GM19328 (cell line): ENCODE data around the gene TACR1.

Experiments used
- ATAC-seq: cut with Tn5 transposase; IDR thresholded peaks from one replicate; pipeline ENCODE4 v1.9.1; 2021; ENCODE audit warnings: mild to moderate bottlenecking, moderate library complexity; ENCODE audit not compliant: unreplicated experiment

The TACR1 gene

DNA sequence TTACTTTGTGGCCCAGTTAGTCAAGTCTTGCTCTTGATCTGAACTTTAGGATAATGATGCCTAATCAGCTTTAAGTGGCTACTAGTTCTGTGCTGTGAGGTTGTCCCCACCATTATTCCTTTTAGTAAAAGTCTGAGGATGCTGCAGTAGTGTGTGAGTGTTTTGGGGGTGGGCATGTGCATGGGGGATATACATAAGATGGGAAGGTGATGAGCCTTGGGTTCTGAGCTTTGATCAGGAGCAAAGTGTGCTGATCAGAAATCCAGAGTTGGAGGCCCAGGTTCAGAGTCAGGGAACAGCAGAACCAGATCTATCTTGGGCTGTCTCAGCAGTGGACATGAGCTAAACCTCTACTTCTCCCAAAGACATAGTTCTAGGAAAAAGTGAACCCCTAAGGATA is 174.1 kb downstream of the TACR1 start:
- ATAC-seq = no peak

DNA sequence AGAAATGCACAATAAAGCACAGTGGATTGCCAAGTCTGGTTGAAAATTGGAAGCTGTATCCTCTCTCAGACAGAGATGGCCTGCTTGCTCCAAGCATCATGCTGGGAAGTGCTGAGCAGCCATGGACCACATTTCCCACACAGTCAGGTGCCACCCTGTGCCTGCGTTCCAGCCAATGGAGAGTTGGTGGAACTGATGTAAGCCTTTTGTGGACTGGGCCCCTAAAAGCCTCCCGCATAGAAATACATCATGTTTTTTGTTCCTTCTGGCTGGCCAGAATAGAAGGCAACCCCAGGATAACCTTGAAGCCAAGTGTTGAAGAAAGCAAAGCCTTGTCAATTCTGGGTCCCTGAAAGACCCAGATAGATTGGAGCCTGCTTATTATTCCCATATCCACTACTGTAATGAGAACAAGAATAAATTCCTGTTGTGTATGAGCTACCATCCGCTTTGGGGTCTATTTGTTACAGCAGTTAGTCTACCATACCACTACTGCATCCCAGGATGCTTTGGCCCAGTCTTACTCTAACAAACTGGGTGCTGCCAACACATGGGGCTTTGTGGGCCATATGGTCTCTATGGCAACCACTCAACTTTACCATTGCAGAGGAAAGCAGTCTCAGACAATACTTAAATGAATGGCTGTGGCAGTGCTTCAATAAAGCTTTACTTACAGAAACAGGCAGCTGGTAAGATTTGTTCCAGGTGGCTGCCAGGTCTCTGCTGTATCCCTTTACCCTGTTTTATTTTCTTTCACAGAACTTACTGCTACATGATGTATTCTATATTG is 175.5 kb downstream of the TACR1 start:
- ATAC-seq = no peak

DNA sequence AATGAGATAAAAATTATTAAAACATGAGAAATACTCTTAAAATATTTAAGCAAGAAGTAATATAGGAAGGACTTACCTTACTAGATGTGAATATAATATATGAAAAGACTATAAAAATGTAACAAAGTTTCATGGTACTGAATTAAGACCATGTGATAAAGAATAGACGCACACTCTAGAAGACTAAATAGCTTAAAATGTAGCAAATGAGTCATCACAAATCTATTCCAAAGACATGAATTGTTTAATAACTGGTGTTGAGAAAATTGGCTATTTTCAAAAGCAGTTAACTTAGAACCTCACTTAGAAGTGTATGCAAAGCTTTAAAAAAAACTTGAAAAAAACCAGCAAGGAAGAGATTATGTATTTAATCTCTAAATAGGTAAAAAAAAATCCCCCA is 176.8 kb downstream of the TACR1 start:
- no peak for ATAC-seq

DNA sequence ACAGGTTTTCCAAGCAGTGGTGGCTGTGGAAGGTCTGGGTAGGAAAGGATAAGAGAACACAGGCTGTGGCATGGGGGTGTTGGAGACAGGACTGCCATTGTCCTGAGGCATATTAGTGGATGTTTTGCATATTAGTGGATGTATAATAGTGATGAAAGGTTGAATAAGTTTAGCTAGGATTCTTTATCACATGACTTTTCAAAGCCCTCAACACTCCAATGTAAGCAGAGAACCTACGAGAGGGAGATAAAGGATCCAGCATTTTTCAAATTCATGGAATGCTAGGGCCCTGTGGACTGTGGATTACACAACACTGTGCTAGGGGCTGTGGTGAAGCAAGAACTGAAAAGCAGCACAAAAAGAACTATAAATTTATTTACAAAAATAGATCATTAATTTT is 177.6 kb downstream of the TACR1 start:
- ATAC-seq = no peak

- ATAC-seq = no peak
These were observed 178.8 kb downstream of the TACR1 start for GRCh38 chr2:75020476-75020875.

- ATAC-seq = no peak
These were observed 179.5 kb downstream of the TACR1 start for GRCh38 chr2:75019790-75020189.

DNA sequence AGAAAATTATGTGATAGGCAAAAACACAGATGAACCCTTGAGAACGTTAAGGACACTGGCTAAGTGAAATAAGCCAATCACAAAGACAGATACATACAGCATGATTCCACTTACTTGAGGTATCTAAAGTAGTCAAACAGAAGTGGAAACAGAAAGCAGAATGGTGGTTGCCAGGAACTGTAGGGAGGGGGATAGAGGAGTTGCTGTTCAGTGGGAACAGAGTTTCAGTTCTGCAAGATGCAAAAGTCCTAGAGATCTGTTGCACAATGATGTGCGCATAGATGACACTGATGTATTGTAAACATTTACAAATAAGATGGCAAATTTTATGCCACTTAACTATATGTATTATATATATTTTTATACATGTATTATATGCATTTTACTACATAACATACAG is 181.2 kb downstream of the TACR1 start:
- no peak for ATAC-seq

DNA sequence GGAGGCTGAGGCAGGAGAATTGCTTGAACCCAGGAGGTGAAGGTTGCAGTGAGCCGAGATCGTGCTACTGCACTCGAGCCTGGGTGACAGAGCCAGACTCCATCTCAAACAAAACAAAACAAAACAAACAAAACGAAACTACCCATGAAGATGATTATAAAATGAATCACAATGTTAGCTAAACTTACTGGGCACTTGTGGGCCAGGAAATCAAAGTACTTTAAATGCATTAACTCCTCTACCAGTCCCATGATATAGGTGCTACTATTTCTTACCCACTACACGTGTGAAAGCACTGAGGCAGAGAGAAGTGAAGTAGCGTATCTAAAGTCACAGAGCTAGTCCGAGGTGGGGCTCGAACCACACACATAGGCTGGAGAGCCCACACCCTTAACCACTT is 187.2 kb downstream of the TACR1 start:
- ATAC-seq = no peak

- ATAC-seq = no peak
These were observed 188.7 kb downstream of the TACR1 start for GRCh38 chr2:75010571-75010970.

- ATAC-seq = no peak
These were observed 191.5 kb downstream of the TACR1 start for GRCh38 chr2:75007819-75008218.

DNA sequence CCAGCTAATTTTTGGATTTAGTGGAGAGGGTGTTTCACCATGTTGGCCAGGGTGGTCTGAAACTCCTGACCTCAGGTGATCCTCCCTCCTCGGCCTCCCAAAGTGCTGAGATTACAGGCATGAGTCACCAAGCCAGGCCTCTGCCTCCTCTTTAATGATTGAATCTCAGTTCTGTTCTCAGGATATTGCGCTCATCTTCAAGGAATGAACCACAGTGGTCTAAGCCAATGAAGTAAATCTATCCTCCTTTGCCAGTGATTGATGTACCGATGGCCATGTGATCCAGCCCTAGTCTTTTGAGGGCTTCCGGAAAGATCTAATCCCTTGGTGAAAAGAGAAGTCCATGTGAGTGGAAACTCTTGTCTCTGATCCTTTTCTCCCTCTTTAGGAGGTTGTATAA is 192.3 kb downstream of the TACR1 start:
- ATAC-seq = no peak

- no peak for ATAC-seq
These were observed 193.3 kb downstream of the TACR1 start for GRCh38 chr2:75006041-75006440.

DNA sequence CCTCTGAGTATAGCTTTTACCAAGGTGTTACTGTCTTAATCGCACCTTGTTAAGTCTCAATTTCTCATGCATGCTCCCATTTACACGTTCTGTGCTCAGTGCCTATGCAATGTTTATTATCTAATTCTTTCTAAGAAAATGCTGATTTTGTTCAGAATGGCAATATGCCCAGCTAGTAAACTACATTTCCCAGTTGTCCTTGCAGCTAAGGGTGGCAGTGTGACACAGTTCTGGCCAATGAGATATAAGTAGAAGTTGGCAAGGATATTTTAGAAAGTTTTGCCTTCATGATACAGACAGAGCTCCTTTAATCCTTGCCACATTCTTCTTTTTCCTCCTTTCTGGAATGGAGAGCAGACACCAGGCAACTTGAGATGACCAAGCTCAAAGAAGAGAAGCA is 195.5 kb downstream of the TACR1 start:
- ATAC-seq = no peak

GRCh38 chr2:75003276-75003675 is 196.0 kb downstream of the TACR1 start:
- ATAC-seq = no peak

DNA sequence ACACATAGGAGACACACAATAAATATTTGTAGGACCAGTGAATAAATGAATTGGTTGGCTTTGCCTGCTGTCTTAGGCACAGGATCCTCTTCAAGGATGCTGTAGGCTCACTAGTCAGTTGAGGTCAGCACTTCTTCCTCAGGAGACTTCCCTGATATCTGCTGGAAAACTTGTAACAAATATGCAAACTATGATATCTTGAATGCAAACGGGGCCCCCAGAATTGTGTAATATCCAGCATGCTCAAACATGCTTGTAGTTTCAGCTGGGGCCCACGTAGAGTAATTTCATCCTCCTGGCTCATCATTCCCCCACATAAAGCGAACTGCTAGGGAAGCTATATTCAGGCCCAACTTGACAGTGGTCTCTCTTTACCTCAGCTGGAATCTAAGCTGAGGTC is 197.3 kb downstream of the TACR1 start:
- no peak for ATAC-seq

GRCh38 chr2:74999468-74999867 is 199.9 kb downstream of the TACR1 start:
- no peak for ATAC-seq
